Epithelial cell of proximal tubule (primary cell): ENCODE results near the gene B4GALNT4. TPM values are rescaled to one million over a fixed set of nuclear protein-coding genes. Genes with fewer than 3 reads are reported as not detected.

ENCODE experiments used
- DNase-seq: peaks from one replicate; pipeline ENCODE4 v3.0.0-alpha.2; 2011; ENCODE audit warnings: low read depth
- H3K4me3 ChIP-seq: 2 replicates; pipeline ENCODE4 v1.5.1; 2011; ENCODE audit warnings: low read depth, mild to moderate bottlenecking, low read length
- total RNA-seq: library from RNA; depleted of rRNA; stranded (reverse); fragments of >200 nt; gene quantifications from 2 replicates; pipeline ENCODE4 v1.2.3, GENCODE V29; 2015
- TF ChIP-seq, protein P1 (sequence below): conservative IDR thresholded peaks from 2 replicates; pipeline ENCODE4 v1.5.1; 2012; ENCODE audit warnings: low read depth, mild to moderate bottlenecking, low read length

B4GALNT4 gene
- total RNA-seq, 1 donor from 2014 or later = 24.4 TPM

DNA sequence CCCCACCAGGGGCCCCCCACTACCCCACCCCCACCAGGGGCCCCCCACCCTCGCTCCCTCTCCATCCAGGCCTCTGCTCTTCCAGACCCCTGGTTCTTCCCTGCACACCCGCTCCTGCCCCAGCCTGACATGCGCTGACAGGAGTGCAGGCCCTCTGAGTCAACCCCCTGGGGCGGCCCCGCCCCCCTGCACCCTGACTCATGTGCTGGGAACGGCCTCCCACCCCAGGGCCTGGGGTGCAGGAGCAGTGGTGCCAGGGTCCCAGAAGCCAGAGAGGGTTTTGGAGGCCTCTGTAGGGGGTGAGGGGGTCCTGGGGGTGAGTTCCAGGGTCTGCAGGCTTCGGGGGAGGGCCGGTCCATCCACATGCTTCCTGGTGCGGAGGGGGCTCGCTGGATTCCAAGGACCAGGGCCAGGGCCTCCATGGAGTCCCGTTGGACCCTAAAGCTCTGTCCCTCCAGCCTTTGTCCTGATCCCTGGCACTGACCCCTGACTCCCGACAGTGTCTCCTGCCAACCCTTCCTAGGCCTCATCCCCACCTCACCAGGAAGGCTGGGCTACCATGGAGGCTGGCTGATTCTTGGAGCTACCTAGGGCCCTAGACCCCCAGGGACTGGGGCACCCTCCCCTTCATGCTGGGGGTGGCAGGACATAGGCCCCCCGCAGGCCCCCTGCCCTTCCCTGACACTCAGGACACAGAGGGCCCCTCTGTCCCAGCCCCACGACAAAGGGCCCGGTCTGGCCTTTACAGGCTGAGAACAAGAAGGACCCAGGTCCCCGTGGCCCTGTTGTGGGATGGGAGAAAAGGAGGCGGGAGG lies 24.1 kb downstream of the B4GALNT4 start:
- DNase-seq = no peak
- TF ChIP-seq, protein P1, sequence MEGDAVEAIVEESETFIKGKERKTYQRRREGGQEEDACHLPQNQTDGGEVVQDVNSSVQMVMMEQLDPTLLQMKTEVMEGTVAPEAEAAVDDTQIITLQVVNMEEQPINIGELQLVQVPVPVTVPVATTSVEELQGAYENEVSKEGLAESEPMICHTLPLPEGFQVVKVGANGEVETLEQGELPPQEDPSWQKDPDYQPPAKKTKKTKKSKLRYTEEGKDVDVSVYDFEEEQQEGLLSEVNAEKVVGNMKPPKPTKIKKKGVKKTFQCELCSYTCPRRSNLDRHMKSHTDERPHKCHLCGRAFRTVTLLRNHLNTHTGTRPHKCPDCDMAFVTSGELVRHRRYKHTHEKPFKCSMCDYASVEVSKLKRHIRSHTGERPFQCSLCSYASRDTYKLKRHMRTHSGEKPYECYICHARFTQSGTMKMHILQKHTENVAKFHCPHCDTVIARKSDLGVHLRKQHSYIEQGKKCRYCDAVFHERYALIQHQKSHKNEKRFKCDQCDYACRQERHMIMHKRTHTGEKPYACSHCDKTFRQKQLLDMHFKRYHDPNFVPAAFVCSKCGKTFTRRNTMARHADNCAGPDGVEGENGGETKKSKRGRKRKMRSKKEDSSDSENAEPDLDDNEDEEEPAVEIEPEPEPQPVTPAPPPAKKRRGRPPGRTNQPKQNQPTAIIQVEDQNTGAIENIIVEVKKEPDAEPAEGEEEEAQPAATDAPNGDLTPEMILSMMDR = no peak
- no peak overlapping the region for H3K4me3 ChIP-seq

DNA sequence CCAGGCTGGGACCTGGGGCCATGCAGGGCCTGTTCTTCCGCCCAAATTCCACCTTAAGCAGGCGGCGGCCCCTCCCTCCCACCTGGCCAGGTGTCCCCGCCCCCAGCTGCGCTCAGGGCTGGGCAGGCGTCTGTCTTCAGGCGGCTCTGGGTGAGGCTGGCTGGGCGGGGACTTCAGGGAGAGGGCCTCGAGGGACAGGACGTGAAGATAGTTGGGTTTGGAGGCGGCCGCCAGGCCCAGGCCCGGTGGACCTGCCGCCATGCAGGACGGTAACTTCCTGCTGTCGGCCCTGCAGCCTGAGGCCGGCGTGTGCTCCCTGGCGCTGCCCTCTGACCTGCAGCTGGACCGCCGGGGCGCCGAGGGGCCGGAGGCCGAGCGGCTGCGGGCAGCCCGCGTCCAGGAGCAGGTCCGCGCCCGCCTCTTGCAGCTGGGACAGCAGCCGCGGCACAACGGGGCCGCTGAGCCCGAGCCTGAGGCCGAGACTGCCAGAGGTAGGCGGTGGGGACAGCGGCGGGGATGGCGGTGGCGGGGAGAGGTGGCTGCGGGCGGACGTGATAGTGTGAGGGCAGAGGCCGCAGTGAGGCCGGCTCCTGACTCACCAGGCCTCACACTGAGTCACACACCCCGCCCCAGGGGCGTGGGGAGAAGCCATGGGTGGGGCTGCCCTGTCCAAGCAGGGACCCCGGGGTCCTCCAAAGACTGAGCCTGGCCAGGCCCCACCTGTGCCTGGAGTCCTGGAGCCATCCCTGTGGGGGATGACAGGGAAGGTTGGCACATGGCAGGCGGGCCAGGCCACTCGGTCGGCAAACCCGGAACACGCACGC lies 24.9 kb downstream of the B4GALNT4 start, which contains the start of gene PKP3:
TSS of gene PKP3 (plus strand) at position 176 of the 824 bp plus-strand sequence. CDS start at position 260, 84 bp downstream.
- TF ChIP-seq, protein P1 = no peak
- no peak within 1 kb of the TSS for H3K4me3 ChIP-seq
- no peak for DNase-seq

DNA sequence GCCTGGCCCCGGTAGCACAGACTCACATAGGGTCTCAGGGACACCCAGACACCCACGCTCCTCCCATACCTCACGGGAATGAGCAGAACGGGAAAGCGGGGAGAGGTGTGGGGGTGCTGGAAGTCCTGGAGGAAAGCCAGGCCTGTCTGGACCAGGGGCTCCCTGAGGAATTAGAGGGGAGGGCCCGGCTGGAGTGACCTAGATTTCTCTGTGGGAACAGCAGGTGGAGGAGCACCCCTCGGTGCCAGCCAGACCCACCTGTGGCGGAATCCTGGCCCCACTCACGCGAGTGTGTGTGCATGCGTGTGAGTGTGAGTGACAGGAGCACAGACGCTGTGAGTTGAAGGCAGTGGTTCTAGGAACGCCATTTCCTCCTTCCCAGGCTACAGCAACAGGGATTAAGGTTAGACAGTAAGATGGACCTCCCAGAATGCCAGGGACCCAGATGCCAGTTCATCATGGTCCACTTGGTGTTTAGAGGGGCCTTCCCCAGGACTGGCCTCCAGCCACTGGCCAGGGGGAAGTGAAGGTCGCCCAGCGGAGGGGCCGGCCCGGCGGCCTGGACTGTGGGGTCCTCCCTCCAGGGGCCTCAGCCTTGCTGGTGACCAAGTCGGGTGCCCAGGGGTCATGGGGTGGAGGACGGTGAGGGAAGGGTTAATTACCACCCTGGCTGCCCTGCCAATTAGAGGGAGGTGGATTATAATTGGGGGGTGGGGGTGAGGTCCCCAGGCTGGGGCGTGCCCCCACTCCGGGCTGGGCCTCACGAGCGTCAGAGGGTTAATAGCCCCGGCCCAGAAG lies 25.8 kb downstream of the B4GALNT4 start:
- H3K4me3 ChIP-seq = no peak overlapping the region
- no peak for DNase-seq

DNA sequence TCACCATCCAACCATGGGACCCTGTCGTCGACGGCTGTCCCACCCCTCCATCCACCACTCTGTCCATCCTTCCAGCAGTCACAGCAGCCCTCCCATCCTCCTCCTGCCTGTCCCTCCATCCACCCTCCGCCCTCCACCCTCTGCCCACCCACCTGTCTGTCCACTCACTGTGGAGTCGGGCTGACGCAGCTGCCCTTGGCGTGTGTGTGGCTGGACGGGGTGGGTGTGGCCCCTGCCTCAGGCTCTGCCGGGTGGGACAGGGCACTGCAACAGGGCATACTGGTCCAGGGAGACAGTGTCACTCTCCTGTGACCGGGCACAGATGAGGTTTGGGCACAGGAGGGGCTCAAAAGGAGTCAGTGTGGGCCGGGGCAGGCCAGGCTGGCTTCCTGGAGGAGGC lies 26.6 kb downstream of the B4GALNT4 start:
- TF ChIP-seq, protein P1 = no peak
- no peak overlapping the region for H3K4me3 ChIP-seq
- no peak for DNase-seq

More for the DNA sequence above, 25.8 kb downstream of the B4GALNT4 start:
- TF ChIP-seq, protein P1 = no peak

DNA sequence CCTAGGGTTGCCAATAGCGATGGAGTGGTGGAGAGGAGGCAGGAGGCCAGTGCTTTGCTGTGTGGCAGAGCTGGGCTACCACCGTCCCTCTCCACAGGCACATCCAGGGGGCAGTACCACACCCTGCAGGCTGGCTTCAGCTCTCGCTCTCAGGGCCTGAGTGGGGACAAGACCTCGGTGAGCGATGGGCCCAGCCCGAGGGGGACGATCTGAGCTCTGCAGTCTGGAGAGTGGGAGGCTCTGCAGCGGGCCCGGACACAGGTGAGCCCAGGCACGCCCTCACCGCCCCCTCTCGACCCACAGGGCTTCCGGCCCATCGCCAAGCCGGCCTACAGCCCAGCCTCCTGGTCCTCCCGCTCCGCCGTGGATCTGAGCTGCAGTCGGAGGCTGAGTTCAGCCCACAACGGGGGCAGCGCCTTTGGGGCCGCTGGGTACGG lies 27.2 kb downstream of the B4GALNT4 start:
- DNase-seq = no peak
- TF ChIP-seq, protein P1 = peak; percentile 49
- peak overlapping the region; percentile 61 for H3K4me3 ChIP-seq

DNA sequence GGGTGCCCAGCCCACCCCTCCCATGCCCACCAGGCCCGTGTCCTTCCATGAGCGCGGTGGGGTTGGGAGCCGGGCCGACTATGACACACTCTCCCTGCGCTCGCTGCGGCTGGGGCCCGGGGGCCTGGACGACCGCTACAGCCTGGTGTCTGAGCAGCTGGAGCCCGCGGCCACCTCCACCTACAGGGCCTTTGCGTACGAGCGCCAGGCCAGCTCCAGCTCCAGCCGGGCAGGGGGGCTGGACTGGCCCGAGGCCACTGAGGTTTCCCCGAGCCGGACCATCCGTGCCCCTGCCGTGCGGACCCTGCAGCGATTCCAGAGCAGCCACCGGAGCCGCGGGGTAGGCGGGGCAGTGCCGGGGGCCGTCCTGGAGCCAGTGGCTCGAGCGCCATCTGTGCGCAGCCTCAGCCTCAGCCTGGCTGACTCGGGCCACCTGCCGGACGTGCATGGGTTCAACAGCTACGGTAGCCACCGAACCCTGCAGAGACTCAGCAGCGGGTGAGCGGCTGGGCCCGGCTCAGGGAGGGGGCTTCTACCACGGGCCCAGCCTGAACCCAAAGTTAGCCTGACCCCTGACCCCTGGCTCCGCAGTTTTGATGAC lies 27.7 kb downstream of the B4GALNT4 start:
- H3K4me3 ChIP-seq = peak overlapping the region; percentile 61

More for the DNA sequence above, 27.7 kb downstream of the B4GALNT4 start:
- no peak for DNase-seq
- TF ChIP-seq, protein P1 = peak; percentile 60
